HG03457 (cell line): ENCODE data around the gene SGSM2.

Experiments used
- ATAC-seq: cut with Tn5 transposase; IDR thresholded peaks from one replicate; pipeline ENCODE4 v1.9.1; 2021; ENCODE audit warnings: moderate number of reproducible peaks; ENCODE audit not compliant: unreplicated experiment

The SGSM2 gene

DNA sequence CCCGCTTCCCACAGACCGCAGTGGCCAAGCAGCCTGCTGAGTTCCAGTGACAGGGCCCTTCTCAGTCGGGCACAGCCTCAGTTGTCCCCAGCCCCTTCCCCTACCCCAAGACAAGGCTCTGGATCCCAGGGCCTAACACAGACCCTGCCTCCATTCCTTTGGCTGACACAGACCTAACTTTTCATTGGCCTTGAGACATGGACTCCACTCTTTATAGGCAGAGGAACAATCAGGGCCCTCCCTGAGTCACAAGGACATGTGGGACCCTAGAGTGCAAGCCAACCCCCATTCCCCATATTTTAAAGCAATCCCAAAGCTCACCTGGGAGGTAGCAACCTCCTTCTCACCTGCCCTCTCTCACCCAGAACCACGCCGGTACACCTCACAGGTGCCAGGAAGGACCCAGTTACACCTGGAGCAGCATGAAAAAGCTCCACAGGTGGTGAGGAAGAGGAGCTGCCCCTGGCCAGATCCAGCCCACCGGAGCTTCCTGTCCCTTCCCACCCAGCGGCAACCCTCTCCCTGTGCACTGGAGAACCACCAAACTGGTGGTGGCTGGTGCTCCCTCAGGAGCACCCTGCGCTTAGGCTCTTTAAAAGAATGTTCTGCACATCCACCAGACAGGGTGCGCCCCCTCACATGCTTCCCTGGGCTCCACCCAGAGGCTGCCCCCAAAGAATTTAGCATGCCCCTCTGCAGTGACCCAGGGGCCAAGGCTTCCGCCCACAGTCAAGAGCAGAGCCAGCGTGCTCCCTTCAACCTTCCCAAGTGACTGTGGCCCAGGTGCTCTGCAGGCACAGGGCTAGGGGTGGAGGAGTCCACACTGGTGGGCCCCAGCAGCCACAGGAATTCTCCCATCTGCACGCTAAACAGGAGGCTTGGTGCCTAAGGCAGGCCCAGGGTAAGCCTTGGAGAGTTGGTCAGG is 60.2 kb downstream of the SGSM2 start:
- no peak for ATAC-seq

GRCh38 chr17:2398182-2398581 is 60.9 kb downstream of the SGSM2 start:
- no peak for ATAC-seq

GRCh38 chr17:2398655-2399571 is 61.6 kb downstream of the SGSM2 start:
- no peak for ATAC-seq

DNA sequence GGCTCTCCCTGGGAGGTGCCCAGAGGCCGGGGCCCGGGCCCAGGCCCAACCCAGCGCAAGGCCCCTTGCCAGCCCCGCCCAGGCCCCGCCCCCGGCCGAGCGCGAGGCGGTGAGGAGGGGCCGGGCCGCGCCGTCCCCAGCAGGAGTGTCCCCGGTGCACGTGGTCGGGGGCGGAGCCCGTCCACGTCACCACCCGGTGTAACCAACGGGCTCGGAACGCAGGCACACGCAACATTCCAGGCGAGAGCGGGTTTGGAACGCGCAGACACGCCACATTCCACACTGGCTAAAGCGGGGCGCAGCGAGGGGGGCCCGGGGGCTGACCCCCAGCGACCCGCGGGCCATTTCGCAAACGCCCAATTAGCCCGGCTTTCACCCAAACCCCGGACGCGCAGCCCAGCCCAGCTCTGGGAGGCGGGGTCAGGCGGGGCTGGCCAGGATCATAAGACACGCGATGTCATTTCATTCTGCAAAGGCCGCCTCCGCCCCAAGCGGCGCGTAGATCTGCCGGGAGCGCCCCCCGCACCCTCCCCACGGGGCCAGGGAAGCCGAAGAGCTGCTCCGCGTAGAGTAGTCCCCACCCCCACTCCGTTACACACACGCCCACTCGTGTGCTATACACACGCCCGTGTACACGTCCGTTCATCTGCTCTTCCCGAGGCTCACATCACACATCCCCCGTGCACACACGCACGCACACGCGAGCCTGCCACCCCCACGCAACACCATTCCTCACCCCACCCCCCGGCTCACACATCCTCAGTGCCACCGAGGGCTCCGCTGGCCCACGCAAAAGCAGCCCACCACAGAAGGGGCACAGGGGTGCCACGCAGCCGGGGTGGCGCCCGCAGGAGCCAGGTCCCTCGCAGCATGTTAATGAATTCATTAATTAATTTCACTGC is 62.5 kb downstream of the SGSM2 start:
- peak; percentile 31 for ATAC-seq

DNA sequence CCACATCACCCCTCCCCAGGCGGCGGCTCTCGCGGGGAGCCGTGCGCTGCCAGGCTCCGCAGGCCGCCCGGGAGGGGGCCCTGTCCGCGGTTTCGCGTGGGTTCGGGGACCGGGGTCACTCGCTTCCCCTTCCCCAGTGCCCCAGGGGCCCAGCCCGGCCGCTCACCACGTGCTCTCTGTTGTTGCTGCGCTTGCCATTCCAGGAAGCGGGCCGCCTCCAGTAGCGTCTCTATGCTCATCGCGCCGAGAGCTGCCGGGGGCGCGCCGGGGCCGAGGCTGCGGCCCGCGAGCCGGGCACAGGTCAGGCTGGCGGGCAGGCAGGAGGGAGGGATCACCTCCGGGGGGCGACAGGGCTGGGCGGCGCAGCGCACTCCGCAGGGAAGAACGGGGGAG is 63.2 kb downstream of the SGSM2 start:
- no peak for ATAC-seq

- peak; percentile 24 for ATAC-seq
Measured at GRCh38 chr17:2400877-2401425, 63.6 kb downstream of the SGSM2 start, which contains the start of gene MNT. MNT (minus strand) TSS chr17:2401060; CDS start chr17:2400712, 348 bp downstream.

DNA sequence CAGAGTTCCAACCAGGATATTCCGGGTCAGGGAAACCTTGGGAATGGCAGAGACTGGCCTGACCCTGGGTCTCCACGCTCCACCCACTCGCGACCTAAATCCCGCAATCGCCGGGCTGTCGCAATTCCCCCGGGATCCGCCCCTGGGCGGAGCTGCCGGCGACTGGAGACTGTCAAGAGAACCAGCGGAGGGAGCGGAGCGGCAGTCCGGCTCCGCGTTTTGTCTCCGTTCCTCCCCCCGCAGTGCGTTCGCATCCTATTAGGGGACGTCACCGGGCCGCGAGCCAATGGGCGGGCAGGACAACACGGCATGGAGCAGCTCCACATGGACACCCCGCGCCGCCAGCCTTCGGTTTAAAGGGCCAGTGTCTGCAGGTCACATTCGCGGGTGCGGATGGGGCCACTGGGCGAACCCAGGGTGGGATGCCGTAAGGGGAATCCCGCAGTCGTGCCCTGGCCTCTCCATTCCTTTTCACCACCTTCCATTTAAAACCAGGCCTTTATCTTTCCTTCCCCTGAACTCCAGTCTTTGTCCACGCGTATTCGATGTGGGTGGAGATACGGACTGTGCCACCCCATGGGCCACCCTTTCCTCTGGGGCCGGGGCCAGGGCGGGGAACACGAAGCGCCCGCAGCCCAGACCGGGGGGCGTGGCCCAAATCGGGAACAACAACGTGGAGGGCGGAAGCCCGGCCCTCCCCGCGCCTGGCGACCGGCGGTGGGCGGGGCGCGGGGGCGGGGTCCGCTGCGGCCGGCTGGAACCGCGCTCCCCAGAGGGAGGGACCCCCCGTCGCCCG is 64.3 kb downstream of the SGSM2 start:
- ATAC-seq: peak; percentile 39

DNA sequence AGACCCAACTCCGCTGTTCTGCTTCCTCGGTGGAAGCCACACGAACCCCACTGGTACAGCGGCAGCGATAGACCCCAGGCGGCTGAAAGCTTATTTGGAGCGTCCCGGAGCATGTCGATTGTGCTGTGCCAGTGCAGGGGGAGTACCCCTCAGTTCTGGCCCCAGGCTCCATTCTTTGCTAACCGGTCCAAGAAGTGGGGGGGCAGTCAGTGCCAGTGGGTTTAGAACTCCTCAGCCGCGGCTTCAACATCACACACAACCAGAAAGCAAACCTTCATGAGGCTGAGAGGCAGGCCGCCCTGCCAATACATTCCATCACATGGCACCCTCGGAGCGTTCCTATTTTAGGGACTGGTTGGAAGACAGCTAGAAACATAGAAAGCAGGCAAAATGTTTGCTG is 65.2 kb downstream of the SGSM2 start:
- ATAC-seq: no peak

GRCh38 chr17:2403044-2403443 is 65.7 kb downstream of the SGSM2 start:
- no peak for ATAC-seq

- no peak for ATAC-seq
Measured at GRCh38 chr17:2405247-2405926, 68.1 kb downstream of the SGSM2 start.

GRCh38 chr17:2406271-2406902 is 69.1 kb downstream of the SGSM2 start:
- no peak for ATAC-seq

- ATAC-seq: no peak
Measured at GRCh38 chr17:2406903-2407790, 69.8 kb downstream of the SGSM2 start.

GRCh38 chr17:2410951-2411350 is 73.7 kb downstream of the SGSM2 start:
- ATAC-seq: no peak

- no peak for ATAC-seq
Measured at GRCh38 chr17:2412561-2413021, 75.3 kb downstream of the SGSM2 start.

DNA sequence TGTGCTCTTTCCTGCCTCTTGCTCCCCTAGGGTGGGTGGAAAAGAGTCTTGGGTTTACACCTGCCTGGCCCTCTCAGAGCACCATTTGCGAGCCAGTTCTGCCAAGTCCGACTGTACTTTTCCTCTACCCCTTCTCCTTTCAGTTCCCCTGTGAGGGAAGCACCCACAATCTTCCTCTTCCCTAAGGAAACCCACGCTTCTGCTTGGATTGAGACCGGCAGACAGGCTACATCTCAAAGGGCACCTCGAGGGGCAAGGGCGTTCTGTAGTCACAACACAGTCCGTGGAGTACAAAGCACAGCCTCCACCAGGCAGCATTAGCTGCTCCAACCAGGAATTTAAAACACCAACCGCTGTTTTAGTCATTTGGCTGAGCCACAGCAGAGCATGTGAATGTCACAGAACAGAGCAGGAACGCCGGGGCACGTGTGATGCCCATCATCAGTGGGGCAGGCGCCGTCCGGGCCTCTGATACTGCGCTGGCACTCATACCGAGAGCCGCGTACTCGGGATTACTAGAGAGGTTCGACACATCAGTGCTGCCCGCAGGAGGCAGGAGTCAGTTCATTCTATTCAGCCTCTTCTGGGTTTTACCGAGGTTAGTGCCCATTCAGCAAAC is 77.3 kb downstream of the SGSM2 start:
- ATAC-seq: no peak

- no peak for ATAC-seq
Measured at GRCh38 chr17:2415081-2415480, 77.8 kb downstream of the SGSM2 start.
